SK-N-SH (cell line): ENCODE measurements around the gene CHRNA5. TPM values are rescaled to one million over a fixed set of nuclear protein-coding genes. Genes with fewer than 3 reads are reported as not detected.

Experiments
- CTCF ChIA-PET: fragments of 300-600, 350-600 bp; formaldehyde crosslinking; extraction: SDS; loops from one replicate; lab custom pipeline; 2021; lab: Yijun Ruan, JAX
- POLR2A ChIA-PET: fragments of 350-600 bp; sonication (Branson Sonifier 250); formaldehyde crosslinking; extraction: SDS; loops from one replicate; lab custom pipeline; 2020; ENCODE audit warnings: antibody characterized with exemption, inconsistent platforms; lab: Yijun Ruan, JAX
- DNase-seq: peaks from one replicate; pipeline ENCODE4 v3.0.0; 2012
- H2AFZ ChIP-seq: fragments of 200-600 bp; sonication (generic); 2 replicates; pipeline ENCODE4 v1.8.1; 2016; ENCODE audit warnings: antibody characterized with exemption, mild to moderate bottlenecking, low read depth
- H3F3A ChIP-seq: fragments of 200-600 bp; sonication (generic); replicated peaks from 2 replicates; pipeline ENCODE3; 2016; ENCODE audit warnings: antibody characterized with exemption, mild to moderate bottlenecking; ENCODE audit not compliant: insufficient read depth
- H3K27ac ChIP-seq, 2 experiments: fragments of 200-500 bp in 1 of 2; fragments of 200-600 bp in 1 of 2; sonication (Bioruptor generic) in 1 of 2; sonication (generic), shearing (Covaris generic) in 1 of 2; 2 replicates each; pipeline versions ENCODE4 v1.5.1 to v1.6.1; 2014 to 2016; ENCODE audit warnings: low read depth in 2 of 2, inconsistent platforms in 1 of 2, low read length in 1 of 2, mild to moderate bottlenecking in 1 of 2, mixed read lengths in 1 of 2
- H3K27me3 ChIP-seq: fragments of 200-600 bp; sonication (generic), shearing (Covaris generic); 2 replicates; pipeline ENCODE4 v1.6.1; 2016; ENCODE audit warnings: mixed run types; ENCODE audit not compliant: insufficient read depth
- H3K36me3 ChIP-seq, 2 experiments: fragments of 200-500 bp in 1 of 2; fragments of 200-600 bp in 1 of 2; sonication (Bioruptor generic) in 1 of 2; sonication (generic) in 1 of 2; replicated peaks in 1 of 2; 2 replicates each; pipeline versions ENCODE3 to v1.5.1; 2014 to 2016; ENCODE audit warnings: low read length in 1 of 2, mild to moderate bottlenecking in 1 of 2; ENCODE audit not compliant: insufficient read depth in 2 of 2, control insufficient read depth in 1 of 2
- H3K4me1 ChIP-seq, 2 experiments: fragments of 200-500 bp in 1 of 2; fragments of 200-600 bp in 1 of 2; sonication (Bioruptor generic) in 1 of 2; sonication (generic), shearing (Covaris generic) in 1 of 2; 2 replicates each; pipeline versions ENCODE4 v1.5.1 to v1.6.1; 2014 to 2016; ENCODE audit warnings: low read depth in 1 of 2, low read length in 1 of 2, mixed run types in 1 of 2; ENCODE audit not compliant: insufficient read depth in 2 of 2, control insufficient read depth in 1 of 2
- H3K4me2 ChIP-seq: fragments of 200-600 bp; sonication (generic), shearing (Covaris generic); 2 replicates; pipeline ENCODE4 v1.6.1; 2017; ENCODE audit warnings: mixed run types
- H3K4me3 ChIP-seq, 2 experiments: fragments of 200-500 bp in 1 of 2; fragments of 200-600 bp in 1 of 2; sonication (Bioruptor generic) in 1 of 2; sonication (generic), shearing (Covaris generic) in 1 of 2; 2 replicates each; pipeline versions ENCODE4 v1.5.1 to v1.8.1; 2014 to 2016; ENCODE audit warnings: low read depth in 2 of 2, inconsistent platforms in 1 of 2, low read length in 1 of 2, mild to moderate bottlenecking in 1 of 2, mixed read lengths in 1 of 2, moderate library complexity in 1 of 2
- H3K79me2 ChIP-seq: fragments of 200-600 bp; sonication (generic); 2 replicates; pipeline ENCODE4 v1.8.1; 2017; ENCODE audit warnings: mild to moderate bottlenecking; ENCODE audit not compliant: insufficient read depth
- H3K9ac ChIP-seq: fragments of 200-600 bp; sonication (generic); 2 replicates; pipeline ENCODE4 v1.6.1; 2017; ENCODE audit warnings: mixed run types
- H3K9me2 ChIP-seq: fragments of 200-600 bp; sonication (generic); 2 replicates; pipeline ENCODE4 v1.6.1; 2017; ENCODE audit warnings: mixed run types
- H3K9me3 ChIP-seq: fragments of 200-600 bp; sonication (generic); 2 replicates; pipeline ENCODE4 v1.6.1; 2017; ENCODE audit warnings: mixed run types, mild to moderate bottlenecking, moderate library complexity
- H4K20me1 ChIP-seq: fragments of 200-600 bp; sonication (generic); 2 replicates; pipeline ENCODE4 v1.6.1; 2017; ENCODE audit warnings: mild to moderate bottlenecking, mixed run types; ENCODE audit not compliant: insufficient read depth
- CHD2 ChIP-seq: fragments of 150-350 bp; IDR thresholded peaks from 2 replicates; pipeline ENCODE4 v1.6.1; 2018; ENCODE audit warnings: low read length; ENCODE audit not compliant: partially characterized antibody
- ELF1 ChIP-seq: IDR thresholded peaks from 2 replicates; pipeline ENCODE4 v1.4.0; 2012
- FOXJ3 ChIP-seq: sonication (generic); formaldehyde crosslinking; IDR thresholded peaks from 2 replicates; pipeline ENCODE4 v1.5.1; 2020; ENCODE audit warnings: mild to moderate bottlenecking, missing genetic modification reagents
- MAX ChIP-seq: IDR thresholded peaks from 2 replicates; pipeline ENCODE4 v1.4.0; 2012; ENCODE audit warnings: low read depth
- RAD21 ChIP-seq: IDR thresholded peaks from 2 replicates; pipeline ENCODE4 v1.6.1; 2012; ENCODE audit warnings: mild to moderate bottlenecking, low read length
- RXRA ChIP-seq: IDR thresholded peaks from 2 replicates; pipeline ENCODE4 v1.4.0; 2012; ENCODE audit warnings: low read depth, mild to moderate bottlenecking, borderline replicate concordance
- SIN3A ChIP-seq: IDR thresholded peaks from 2 replicates; pipeline ENCODE4 v1.6.1; 2012; ENCODE audit warnings: low read depth, mild to moderate bottlenecking, low read length, moderate library complexity, borderline replicate concordance
- YY1 ChIP-seq: IDR thresholded peaks from 2 replicates; pipeline ENCODE4 v1.4.0; 2012; ENCODE audit warnings: low read depth, mild to moderate bottlenecking
- WGBS: methylation state at CpG from one replicate; pipeline ENCODE4 v1.1.6; 2017; ENCODE audit warnings: low lambda C conversion rate; 5-methylcytosine and 5-hydroxymethylcytosine counted together
- polyA plus RNA-seq, 3 experiments: library from polyadenylated mRNA; depleted of rRNA; stranded (reverse); fragments of >200 nt; gene quantifications; 2 replicates each; pipeline ENCODE4 v1.2.3, GENCODE V29; 2012
- TF ChIP-seq, protein P1 (sequence below): fragments of 150-350 bp; IDR thresholded peaks from 2 replicates; pipeline ENCODE4 v1.6.1; 2017; ENCODE audit warnings: antibody characterized with exemption, low read length, low read depth, borderline replicate concordance
- TF ChIP-seq, protein P2 (sequence below): IDR thresholded peaks from 2 replicates; pipeline ENCODE4 v1.4.0; 2012; ENCODE audit warnings: low read depth, borderline replicate concordance
- TF ChIP-seq, protein P3 (sequence below): IDR thresholded peaks from 2 replicates; pipeline ENCODE4 v1.6.1; 2012; ENCODE audit warnings: mild to moderate bottlenecking, low read depth, low read length, moderate library complexity

CHRNA5 gene
- polyA plus RNA-seq, 1 of the 3 experiments (the other 2 are of a cell fraction), result 5.5 TPM

DNA sequence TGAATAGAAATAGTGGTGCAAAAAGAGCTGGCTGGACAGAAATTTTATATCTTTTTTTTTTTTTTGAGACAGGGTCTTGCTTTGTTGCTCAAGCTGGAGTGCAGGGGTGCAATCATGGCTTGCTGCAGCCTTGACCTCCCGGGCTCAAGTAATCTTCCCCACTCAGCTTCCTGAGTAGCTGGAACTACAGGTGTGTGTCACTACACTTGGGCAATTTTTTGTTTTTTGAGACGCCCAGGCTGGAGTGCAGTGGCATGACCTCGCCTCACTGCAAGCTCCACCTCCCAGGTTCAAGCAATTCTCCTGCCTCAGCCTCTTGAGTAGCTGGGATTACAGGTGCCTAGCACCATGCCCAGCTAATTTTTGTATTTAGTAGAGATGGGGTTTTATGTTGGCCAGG is 33.0 kb downstream of the CHRNA5 start:
- no peak for DNase-seq
- Histone ChIP-seq H4K20me1 (no peaks in the 10 kb centered on the region), H3F3A (no peaks in the 10 kb centered on the region), H3K4me3 (no peak overlapping the region), H2AFZ (no peak overlapping the region), H3K4me2 (no peak overlapping the region), H3K9me2 (no peaks in the 10 kb centered on the region), H3K4me1 (peaks cover 0 to 9% of the 10 kb centered on the region in 2 experiments; a peak in 1 of 4 replicates), H3K27ac (no peak overlapping the region), H3K9ac (no peak overlapping the region), H3K79me2 (no peaks in the 10 kb centered on the region), H3K36me3 (peaks cover 0 to 7% of the 10 kb centered on the region in 2 experiments)
- 92% methylated on average over 3 of the region's 3 CpGs for WGBS
- CTCF ChIA-PET, result interaction anchor here (3.6 kb wide), 1 partner anchor 111 kb away, joined by 13 read pairs; no protein-coding TSS in a partner anchor
- TF ChIP-seq YY1 (no peak), FOXJ3 (CRISPR knock-in tag) (no peak)
- TF ChIP-seq, all 33 proteins: peak for 0
- H3K9me3 ChIP-seq, result no peaks in the 10 kb centered on the region
- POLR2A ChIA-PET, result no interaction called here
- no peaks in the 10 kb centered on the region for H3K27me3 ChIP-seq

DNA sequence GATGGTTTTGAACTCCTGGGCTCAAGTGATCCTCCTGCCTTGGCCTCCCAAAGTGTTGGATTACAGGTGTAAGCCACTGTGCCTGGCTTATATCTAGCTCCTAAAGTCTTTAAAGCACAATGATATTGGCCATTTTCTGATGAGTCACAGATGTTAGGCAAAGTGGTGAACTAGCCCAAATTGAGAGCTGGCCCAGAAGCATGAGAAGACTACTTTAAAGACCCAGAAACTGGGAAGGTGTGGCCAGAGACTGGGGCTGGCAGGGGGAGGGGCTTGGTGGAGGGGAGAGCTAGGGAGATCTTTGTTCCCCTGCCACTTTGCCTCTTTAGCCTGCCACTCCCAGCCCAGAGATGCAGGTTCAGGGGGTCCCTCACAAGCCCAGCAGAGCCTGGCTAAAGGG is 33.9 kb downstream of the CHRNA5 start:
- ChIA-PET CTCF (no interaction called here), POLR2A (no interaction called here)
- DNase-seq, result no peak
- H3F3A ChIP-seq, result no peaks in the 10 kb centered on the region
- peaks cover 0 to 10% of the 10 kb centered on the region in 2 experiments; a peak in 1 of 4 replicates for H3K4me1 ChIP-seq
- H4K20me1 ChIP-seq, result no peaks in the 10 kb centered on the region
- H2AFZ ChIP-seq, result no peak overlapping the region
- no peaks in the 10 kb centered on the region for H3K9me2 ChIP-seq
- no peaks in the 10 kb centered on the region for H3K27me3 ChIP-seq
- no peak overlapping the region for H3K4me3 ChIP-seq
- no peak overlapping the region for H3K4me2 ChIP-seq
- H3K79me2 ChIP-seq, result no peaks in the 10 kb centered on the region
- H3K9ac ChIP-seq, result no peak overlapping the region
- H3K36me3 ChIP-seq, result peaks cover 0 to 6% of the 10 kb centered on the region in 2 experiments
- no peaks in the 10 kb centered on the region for H3K9me3 ChIP-seq
- no peak overlapping the region for H3K27ac ChIP-seq
- TF ChIP-seq SIN3A (no peak), ELF1 (no peak), RAD21 (no peak), MAX (no peak), CHD2 (no peak), RXRA (no peak)
- TF ChIP-seq, protein P1, sequence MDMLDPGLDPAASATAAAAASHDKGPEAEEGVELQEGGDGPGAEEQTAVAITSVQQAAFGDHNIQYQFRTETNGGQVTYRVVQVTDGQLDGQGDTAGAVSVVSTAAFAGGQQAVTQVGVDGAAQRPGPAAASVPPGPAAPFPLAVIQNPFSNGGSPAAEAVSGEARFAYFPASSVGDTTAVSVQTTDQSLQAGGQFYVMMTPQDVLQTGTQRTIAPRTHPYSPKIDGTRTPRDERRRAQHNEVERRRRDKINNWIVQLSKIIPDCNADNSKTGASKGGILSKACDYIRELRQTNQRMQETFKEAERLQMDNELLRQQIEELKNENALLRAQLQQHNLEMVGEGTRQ, result no peak
- TF ChIP-seq, protein P2, sequence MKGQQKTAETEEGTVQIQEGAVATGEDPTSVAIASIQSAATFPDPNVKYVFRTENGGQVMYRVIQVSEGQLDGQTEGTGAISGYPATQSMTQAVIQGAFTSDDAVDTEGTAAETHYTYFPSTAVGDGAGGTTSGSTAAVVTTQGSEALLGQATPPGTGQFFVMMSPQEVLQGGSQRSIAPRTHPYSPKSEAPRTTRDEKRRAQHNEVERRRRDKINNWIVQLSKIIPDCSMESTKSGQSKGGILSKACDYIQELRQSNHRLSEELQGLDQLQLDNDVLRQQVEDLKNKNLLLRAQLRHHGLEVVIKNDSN, result no peak
- TF ChIP-seq, protein P3, sequence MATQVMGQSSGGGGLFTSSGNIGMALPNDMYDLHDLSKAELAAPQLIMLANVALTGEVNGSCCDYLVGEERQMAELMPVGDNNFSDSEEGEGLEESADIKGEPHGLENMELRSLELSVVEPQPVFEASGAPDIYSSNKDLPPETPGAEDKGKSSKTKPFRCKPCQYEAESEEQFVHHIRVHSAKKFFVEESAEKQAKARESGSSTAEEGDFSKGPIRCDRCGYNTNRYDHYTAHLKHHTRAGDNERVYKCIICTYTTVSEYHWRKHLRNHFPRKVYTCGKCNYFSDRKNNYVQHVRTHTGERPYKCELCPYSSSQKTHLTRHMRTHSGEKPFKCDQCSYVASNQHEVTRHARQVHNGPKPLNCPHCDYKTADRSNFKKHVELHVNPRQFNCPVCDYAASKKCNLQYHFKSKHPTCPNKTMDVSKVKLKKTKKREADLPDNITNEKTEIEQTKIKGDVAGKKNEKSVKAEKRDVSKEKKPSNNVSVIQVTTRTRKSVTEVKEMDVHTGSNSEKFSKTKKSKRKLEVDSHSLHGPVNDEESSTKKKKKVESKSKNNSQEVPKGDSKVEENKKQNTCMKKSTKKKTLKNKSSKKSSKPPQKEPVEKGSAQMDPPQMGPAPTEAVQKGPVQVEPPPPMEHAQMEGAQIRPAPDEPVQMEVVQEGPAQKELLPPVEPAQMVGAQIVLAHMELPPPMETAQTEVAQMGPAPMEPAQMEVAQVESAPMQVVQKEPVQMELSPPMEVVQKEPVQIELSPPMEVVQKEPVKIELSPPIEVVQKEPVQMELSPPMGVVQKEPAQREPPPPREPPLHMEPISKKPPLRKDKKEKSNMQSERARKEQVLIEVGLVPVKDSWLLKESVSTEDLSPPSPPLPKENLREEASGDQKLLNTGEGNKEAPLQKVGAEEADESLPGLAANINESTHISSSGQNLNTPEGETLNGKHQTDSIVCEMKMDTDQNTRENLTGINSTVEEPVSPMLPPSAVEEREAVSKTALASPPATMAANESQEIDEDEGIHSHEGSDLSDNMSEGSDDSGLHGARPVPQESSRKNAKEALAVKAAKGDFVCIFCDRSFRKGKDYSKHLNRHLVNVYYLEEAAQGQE, result no peak
- TF ChIP-seq, all 33 proteins: peak for 0
